ENCODE data around the gene TRMT1L.

TRMT1L gene

GRCh38 chr1:185087746-185088145 is 69.0 kb downstream of the TRMT1L start:
- H2AFZ ChIP-seq (ENCODE audit: insufficient read depth, low read length, poor library complexity): no peak overlapping the region
- no peaks in the 10 kb centered on the region for H3K79me2 ChIP-seq (ENCODE audit: control insufficient read depth, insufficient read depth, low read length, poor library complexity)
- peaks cover 7 to 10% of the 10 kb centered on the region in 2 experiments for H3K36me3 ChIP-seq (ENCODE audit: control insufficient read depth in 1 of 2, insufficient read depth in 2 of 2, low read length in 2 of 2)
- no peak overlapping the region for H2BK12ac ChIP-seq (ENCODE audit: low read length)
- no peak overlapping the region for H3K9ac ChIP-seq (ENCODE audit: low read length)
- H4K12ac ChIP-seq (ENCODE audit: low read depth, low read length): no peak overlapping the region
- H4K8ac ChIP-seq (ENCODE audit: low read depth, low read length): no peak overlapping the region
- H3K4me3 ChIP-seq (ENCODE audit: low read depth, low read length): no peak overlapping the region
- no peaks in the 10 kb centered on the region for H3K27me3 ChIP-seq (ENCODE audit: insufficient read depth, low read length)
- H3K4ac ChIP-seq (ENCODE audit: low read depth, low read length): no peak overlapping the region
- no peak overlapping the region for H3K23ac ChIP-seq (ENCODE audit: low read length)
- no peaks in the 10 kb centered on the region for H3K9me3 ChIP-seq (ENCODE audit: insufficient read depth, low read depth, low read length)
- no peak overlapping the region for H3K27ac ChIP-seq (ENCODE audit: low read depth, low read length)
- H3K18ac ChIP-seq (ENCODE audit: low read length): no peak overlapping the region
- H3K79me1 ChIP-seq (ENCODE audit: low read length): no peaks in the 10 kb centered on the region
- no peak overlapping the region for H4K91ac ChIP-seq (ENCODE audit: low read depth, low read length)
- H3K14ac ChIP-seq (ENCODE audit: low read length): no peak overlapping the region
- H2BK120ac ChIP-seq (ENCODE audit: insufficient read depth, low read length, poor library complexity): no peak overlapping the region
- no peak overlapping the region for H2AK5ac ChIP-seq (ENCODE audit: low read length)
- H3K4me2 ChIP-seq (ENCODE audit: low read length): no peak overlapping the region
- no peaks in the 10 kb centered on the region for H3K4me1 ChIP-seq (ENCODE audit: control insufficient read depth in 1 of 2, insufficient read depth in 2 of 2, low read length in 2 of 2)
- DNase-seq: no peak
- H2BK5ac ChIP-seq (ENCODE audit: low read depth, low read length, poor library complexity): no peak overlapping the region

- H3K27ac ChIP-seq (ENCODE audit: low read depth, low read length): no peak overlapping the region
- H3K79me2 ChIP-seq (ENCODE audit: control insufficient read depth, insufficient read depth, low read length, poor library complexity): no peaks in the 10 kb centered on the region
- DNase-seq: no peak
- H2AFZ ChIP-seq (ENCODE audit: insufficient read depth, low read length, poor library complexity): no peak overlapping the region
- H3K36me3 ChIP-seq (ENCODE audit: control insufficient read depth in 1 of 2, insufficient read depth in 2 of 2, low read length in 2 of 2): peaks cover 5 to 8% of the 10 kb centered on the region in 2 experiments
- H3K27me3 ChIP-seq (ENCODE audit: insufficient read depth, low read length): no peaks in the 10 kb centered on the region
- no peak overlapping the region for H3K4me3 ChIP-seq (ENCODE audit: low read depth, low read length)
- H4K91ac ChIP-seq (ENCODE audit: low read depth, low read length): no peak overlapping the region
- no peak overlapping the region for H2AK5ac ChIP-seq (ENCODE audit: low read length)
- no peak overlapping the region for H3K9ac ChIP-seq (ENCODE audit: low read length)
- H4K8ac ChIP-seq (ENCODE audit: low read depth, low read length): no peak overlapping the region
- no peaks in the 10 kb centered on the region for H3K4me1 ChIP-seq (ENCODE audit: control insufficient read depth in 1 of 2, insufficient read depth in 2 of 2, low read length in 2 of 2)
- no peak overlapping the region for H2BK120ac ChIP-seq (ENCODE audit: insufficient read depth, low read length, poor library complexity)
- H3K23ac ChIP-seq (ENCODE audit: low read length): no peak overlapping the region
- H3K79me1 ChIP-seq (ENCODE audit: low read length): no peaks in the 10 kb centered on the region
- no CpG with 5 or more reads among the region's 1 CpG for WGBS (ENCODE audit: extremely low coverage, insufficient coverage, insufficient read length)
- H3K9me3 ChIP-seq (ENCODE audit: insufficient read depth, low read depth, low read length): no peaks in the 10 kb centered on the region
- H3K18ac ChIP-seq (ENCODE audit: low read length): no peak overlapping the region
- no peak overlapping the region for H3K4ac ChIP-seq (ENCODE audit: low read depth, low read length)
- no peak overlapping the region for H3K14ac ChIP-seq (ENCODE audit: low read length)
- no peak overlapping the region for H2BK5ac ChIP-seq (ENCODE audit: low read depth, low read length, poor library complexity)
- no peak overlapping the region for H4K12ac ChIP-seq (ENCODE audit: low read depth, low read length)
- H2BK12ac ChIP-seq (ENCODE audit: low read length): no peak overlapping the region
- no peak overlapping the region for H3K4me2 ChIP-seq (ENCODE audit: low read length)
Measured at GRCh38 chr1:185087101-185087500, 69.7 kb downstream of the TRMT1L start.

DNA sequence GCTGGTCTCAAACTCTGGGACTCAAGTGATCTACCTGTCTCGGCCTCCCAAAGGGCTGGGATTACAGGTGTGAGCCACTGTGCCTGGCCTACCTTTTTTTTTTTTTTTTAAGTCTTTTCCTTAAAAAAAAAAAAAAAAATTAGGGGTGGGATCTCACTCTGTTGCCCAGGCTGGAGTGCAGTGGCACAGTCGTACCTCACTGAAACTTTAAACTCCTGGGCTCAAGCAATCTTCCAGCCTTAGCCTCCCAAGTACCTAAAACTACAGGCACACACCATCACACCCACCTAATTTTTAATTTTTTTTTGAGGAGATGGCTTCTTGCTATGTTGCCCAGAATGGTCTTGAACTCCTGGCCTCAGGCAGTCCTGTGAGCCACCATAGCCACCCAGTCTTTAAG is 72.9 kb downstream of the TRMT1L start:
- Histone ChIP-seq H3K36me3 (ENCODE audit: control insufficient read depth in 1 of 2, insufficient read depth in 2 of 2, low read length in 2 of 2) (no peaks in the 10 kb centered on the region), H3K79me2 (ENCODE audit: control insufficient read depth, insufficient read depth, low read length, poor library complexity) (peaks cover 3% of the 10 kb centered on the region), H3K23ac (ENCODE audit: low read length) (no peak overlapping the region), H2AK5ac (ENCODE audit: low read length) (no peak overlapping the region), H3K9me3 (ENCODE audit: insufficient read depth, low read depth, low read length) (no peaks in the 10 kb centered on the region), H3K27me3 (ENCODE audit: insufficient read depth, low read length) (no peaks in the 10 kb centered on the region), H3K4ac (ENCODE audit: low read depth, low read length) (peak overlapping the region; percentile 89), H4K91ac (ENCODE audit: low read depth, low read length) (no peak overlapping the region), H3K14ac (ENCODE audit: low read length) (no peak overlapping the region), H4K8ac (ENCODE audit: low read depth, low read length) (no peak overlapping the region), H3K4me1 (ENCODE audit: control insufficient read depth in 1 of 2, insufficient read depth in 2 of 2, low read length in 2 of 2) (no peaks in the 10 kb centered on the region), H3K18ac (ENCODE audit: low read length) (no peak overlapping the region), H2AFZ (ENCODE audit: insufficient read depth, low read length, poor library complexity) (no peak overlapping the region), H2BK5ac (ENCODE audit: low read depth, low read length, poor library complexity) (no peak overlapping the region), H3K27ac (ENCODE audit: low read depth, low read length) (no peak overlapping the region), H3K4me3 (ENCODE audit: low read depth, low read length) (no peak overlapping the region), H3K9ac (ENCODE audit: low read length) (no peak overlapping the region), H3K79me1 (ENCODE audit: low read length) (no peaks in the 10 kb centered on the region), H4K12ac (ENCODE audit: low read depth, low read length) (no peak overlapping the region), H2BK120ac (ENCODE audit: insufficient read depth, low read length, poor library complexity) (no peak overlapping the region), H2BK12ac (ENCODE audit: low read length) (no peak overlapping the region), H3K4me2 (ENCODE audit: low read length) (no peak overlapping the region)
- DNase-seq: no peak
- no CpG with 5 or more reads among the region's 2 CpGs for WGBS (ENCODE audit: extremely low coverage, insufficient coverage, insufficient read length)

DNA sequence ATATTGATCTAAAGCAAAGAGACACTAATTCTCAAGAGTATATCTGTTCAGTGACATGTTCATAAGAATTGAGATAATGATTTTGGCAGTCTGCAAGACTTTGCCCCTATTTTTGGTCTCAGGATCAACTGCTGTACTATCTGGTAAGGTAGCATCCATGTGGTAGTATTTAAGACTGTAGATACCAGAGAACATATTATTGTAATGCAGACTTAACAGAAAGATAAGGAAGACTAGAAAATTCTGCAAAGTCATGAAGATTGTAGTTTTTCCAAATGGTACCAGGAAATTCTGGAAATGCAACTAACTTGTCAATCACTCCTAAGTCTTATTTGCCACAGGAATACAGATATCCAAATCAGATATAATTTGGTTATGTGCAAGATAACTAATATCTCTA is 76.3 kb downstream of the TRMT1L start:
- Histone ChIP-seq H3K4me1 (ENCODE audit: control insufficient read depth in 1 of 2, insufficient read depth in 2 of 2, low read length in 2 of 2) (no peaks in the 10 kb centered on the region), H3K36me3 (ENCODE audit: control insufficient read depth in 1 of 2, insufficient read depth in 2 of 2, low read length in 2 of 2) (no peaks in the 10 kb centered on the region), H4K91ac (ENCODE audit: low read depth, low read length) (no peak overlapping the region), H3K4me2 (ENCODE audit: low read length) (no peak overlapping the region), H3K14ac (ENCODE audit: low read length) (no peak overlapping the region), H3K18ac (ENCODE audit: low read length) (no peak overlapping the region), H3K9me3 (ENCODE audit: insufficient read depth, low read depth, low read length) (no peaks in the 10 kb centered on the region), H4K12ac (ENCODE audit: low read depth, low read length) (no peak overlapping the region), H2BK120ac (ENCODE audit: insufficient read depth, low read length, poor library complexity) (no peak overlapping the region), H3K4ac (ENCODE audit: low read depth, low read length) (no peak overlapping the region), H2AK5ac (ENCODE audit: low read length) (no peak overlapping the region), H3K79me2 (ENCODE audit: control insufficient read depth, insufficient read depth, low read length, poor library complexity) (peaks cover 4% of the 10 kb centered on the region), H3K4me3 (ENCODE audit: low read depth, low read length) (no peak overlapping the region), H3K27ac (ENCODE audit: low read depth, low read length) (no peak overlapping the region), H3K79me1 (ENCODE audit: low read length) (no peaks in the 10 kb centered on the region), H3K23ac (ENCODE audit: low read length) (no peak overlapping the region), H3K27me3 (ENCODE audit: insufficient read depth, low read length) (no peaks in the 10 kb centered on the region), H4K8ac (ENCODE audit: low read depth, low read length) (no peak overlapping the region), H2BK12ac (ENCODE audit: low read length) (no peak overlapping the region), H2AFZ (ENCODE audit: insufficient read depth, low read length, poor library complexity) (no peak overlapping the region), H3K9ac (ENCODE audit: low read length) (no peak overlapping the region), H2BK5ac (ENCODE audit: low read depth, low read length, poor library complexity) (no peak overlapping the region)
- no peak for DNase-seq

DNA sequence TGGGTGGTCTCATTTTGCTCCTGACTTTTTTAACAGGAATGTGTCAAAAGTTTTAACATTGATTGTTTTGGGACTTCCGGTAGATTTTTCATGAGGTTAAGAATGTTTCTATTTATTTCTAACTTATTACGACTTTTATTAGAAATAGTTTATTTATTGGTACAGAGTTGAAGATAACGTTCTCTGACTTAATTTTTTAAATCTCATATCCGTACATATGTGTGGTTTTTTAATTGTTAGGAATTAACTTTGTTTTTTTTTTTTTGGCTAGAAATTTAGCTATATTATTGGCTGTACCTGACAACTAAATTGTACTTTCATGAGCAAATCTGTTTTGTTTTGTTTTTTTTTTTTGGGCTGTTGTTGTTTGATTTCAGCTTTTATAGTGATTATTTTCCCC is 79.4 kb downstream of the TRMT1L start:
- Histone ChIP-seq H2BK5ac (ENCODE audit: low read depth, low read length, poor library complexity) (no peak overlapping the region), H3K23ac (ENCODE audit: low read length) (no peak overlapping the region), H3K27me3 (ENCODE audit: insufficient read depth, low read length) (no peaks in the 10 kb centered on the region), H2BK12ac (ENCODE audit: low read length) (no peak overlapping the region), H2AFZ (ENCODE audit: insufficient read depth, low read length, poor library complexity) (no peak overlapping the region), H3K4ac (ENCODE audit: low read depth, low read length) (no peak overlapping the region), H3K79me1 (ENCODE audit: low read length) (no peaks in the 10 kb centered on the region), H3K79me2 (ENCODE audit: control insufficient read depth, insufficient read depth, low read length, poor library complexity) (peaks cover 4% of the 10 kb centered on the region), H2BK120ac (ENCODE audit: insufficient read depth, low read length, poor library complexity) (no peak overlapping the region), H3K9ac (ENCODE audit: low read length) (no peak overlapping the region), H3K4me3 (ENCODE audit: low read depth, low read length) (no peak overlapping the region), H3K18ac (ENCODE audit: low read length) (no peak overlapping the region), H3K4me2 (ENCODE audit: low read length) (no peak overlapping the region), H3K4me1 (ENCODE audit: control insufficient read depth in 1 of 2, insufficient read depth in 2 of 2, low read length in 2 of 2) (no peaks in the 10 kb centered on the region), H2AK5ac (ENCODE audit: low read length) (no peak overlapping the region), H3K14ac (ENCODE audit: low read length) (no peak overlapping the region), H4K8ac (ENCODE audit: low read depth, low read length) (no peak overlapping the region), H3K27ac (ENCODE audit: low read depth, low read length) (no peak overlapping the region), H3K9me3 (ENCODE audit: insufficient read depth, low read depth, low read length) (no peaks in the 10 kb centered on the region), H3K36me3 (ENCODE audit: control insufficient read depth in 1 of 2, insufficient read depth in 2 of 2, low read length in 2 of 2) (no peaks in the 10 kb centered on the region), H4K12ac (ENCODE audit: low read depth, low read length) (no peak overlapping the region), H4K91ac (ENCODE audit: low read depth, low read length) (no peak overlapping the region)
- DNase-seq: no peak
- no CpG with 5 or more reads among the region's 4 CpGs for WGBS (ENCODE audit: extremely low coverage, insufficient coverage, insufficient read length)
